B cell (primary cell): ENCODE results near the gene MDC1. TPM values are rescaled to one million over a fixed set of nuclear protein-coding genes. Genes with fewer than 3 reads are reported as not detected.

Experiments
- ATAC-seq: fragments of 200-7000 bp; cut with Tn5 transposase; one replicate; pipeline ENCODE4 v1.10.0; 2021; ENCODE audit warnings: low read depth, mild to moderate bottlenecking, moderate number of reproducible peaks, moderate library complexity
- CTCF ChIA-PET: fragments of 350-600 bp; sonication (Branson Sonifier 250); formaldehyde crosslinking; loops from one replicate; lab custom pipeline; 2021; ENCODE audit warnings: antibody characterized with exemption, inconsistent platforms; lab: Charles Lee
- POLR2A ChIA-PET: fragments of 350-600 bp; sonication (Branson Sonifier 250); formaldehyde crosslinking; loops from one replicate; lab custom pipeline; 2021; ENCODE audit warnings: antibody characterized with exemption; lab: Charles Lee
- DNase-seq: peaks from one replicate; pipeline ENCODE4 v3.0.0; 2013
- H2AFZ ChIP-seq: 2 replicates; pipeline ENCODE4 v1.6.1; 2012; ENCODE audit warnings: mild to moderate bottlenecking, low read depth, low read length; ENCODE audit not compliant: insufficient read depth, poor library complexity, severe bottlenecking
- H3K27ac ChIP-seq, 2 donors: 1 replicate in 1 of 2; 2 replicates in 1 of 2; pipeline ENCODE4 v1.5.1; 2012 to 2013; ENCODE audit warnings: low read length in 2 of 2, mild to moderate bottlenecking in 2 of 2, moderate library complexity in 1 of 2
- H3K27me3 ChIP-seq, 4 experiments: fragments of 200-600 bp in 1 of 4; sonication (generic) in 1 of 4; replicated peaks in 1 of 4; 1 replicate in 2 of 4; 2 replicates in 2 of 4; pipeline versions ENCODE4 v1.6.1 to v1.7.0; 2013 to 2016; ENCODE audit warnings: low read length in 3 of 4, mild to moderate bottlenecking in 2 of 4, mixed read lengths in 1 of 4, moderate library complexity in 1 of 4; ENCODE audit not compliant: insufficient read depth in 4 of 4, control insufficient read depth in 3 of 4; ENCODE audit errors: control extremely low read depth in 1 of 4
- H3K36me3 ChIP-seq, 2 experiments: replicated peaks in 1 of 2; 1 replicate in 1 of 2; 2 replicates in 1 of 2; pipeline versions ENCODE4 v1.6.1 to v1.7.1; 2013; ENCODE audit warnings: low read length in 1 of 2; ENCODE audit not compliant: insufficient read depth in 2 of 2, control insufficient read depth in 1 of 2; ENCODE audit errors: control extremely low read depth in 1 of 2, extremely low read depth in 1 of 2
- H3K4me1 ChIP-seq, 2 donors: fragments of 200-600 bp in 1 of 2; sonication (generic) in 1 of 2; 1 replicate in 1 of 2; 2 replicates in 1 of 2; pipeline versions ENCODE4 v1.5.1 to v1.6.1; 2013 to 2017; ENCODE audit warnings: low read length in 2 of 2; ENCODE audit not compliant: control insufficient read depth in 2 of 2, insufficient read depth in 2 of 2
- H3K4me2 ChIP-seq: replicated peaks from 2 replicates; pipeline ENCODE3; 2012; ENCODE audit warnings: mild to moderate bottlenecking, low read depth, low read length; ENCODE audit not compliant: poor library complexity, severe bottlenecking
- H3K4me3 ChIP-seq, 5 experiments: fragments of 200-600 bp in 1 of 5; sonication (generic) in 1 of 5; 1 replicate in 3 of 5; 2 replicates in 2 of 5; pipeline versions ENCODE4 v1.5.1 to v1.7.0; 2011 to 2016; ENCODE audit warnings: low read length in 4 of 5, mild to moderate bottlenecking in 4 of 5, low read depth in 2 of 5, control low read depth in 1 of 5, moderate library complexity in 1 of 5; ENCODE audit not compliant: insufficient read depth in 1 of 5; ENCODE audit errors: control extremely low read depth in 1 of 5, extremely low read depth in 1 of 5
- H3K79me2 ChIP-seq: fragments of 200-600 bp; sonication (generic); one replicate; pipeline ENCODE4 v1.6.0; 2016; ENCODE audit warnings: low read length; ENCODE audit not compliant: control insufficient read depth, insufficient read depth
- H3K9ac ChIP-seq: fragments of 200-600 bp; sonication (generic); 2 replicates; pipeline ENCODE4 v1.6.1; 2017; ENCODE audit warnings: mild to moderate bottlenecking, low read length, moderate library complexity
- H3K9me3 ChIP-seq, 3 donors: one replicate each; pipeline versions ENCODE4 v1.6.1 to v1.7.1; 2013; ENCODE audit warnings: low read length in 2 of 3; ENCODE audit not compliant: control insufficient read depth in 2 of 3, insufficient read depth in 1 of 3; ENCODE audit errors: control extremely low read depth in 1 of 3
- H4K20me1 ChIP-seq: 2 replicates; pipeline ENCODE4 v1.6.0; 2012; ENCODE audit warnings: mild to moderate bottlenecking, low read length; ENCODE audit not compliant: insufficient read depth, control insufficient read depth, poor library complexity, severe bottlenecking
- H3K27ac Mint-ChIP-seq: one replicate; pipeline ENCODE4 v1.8.0; 2021; ENCODE audit warnings: mixed read lengths
- H3K27me3 Mint-ChIP-seq: one replicate; pipeline ENCODE4 v1.8.0; 2021; ENCODE audit warnings: mixed read lengths
- H3K4me1 Mint-ChIP-seq: one replicate; pipeline ENCODE4 v1.8.0; 2021; ENCODE audit warnings: mixed read lengths
- H3K4me3 Mint-ChIP-seq: one replicate; pipeline ENCODE4 v1.8.0; 2021; ENCODE audit warnings: mixed read lengths
- H3K9me3 Mint-ChIP-seq: one replicate; pipeline ENCODE4 v1.8.0; 2022; ENCODE audit warnings: mixed read lengths; ENCODE audit not compliant: insufficient read depth
- CTCF ChIP-seq: fragments of 200-600 bp; IDR thresholded peaks from one replicate; pipeline ENCODE4 v1.8.0; 2022; ENCODE audit warnings: antibody characterized with exemption, mild to moderate bottlenecking
- EZH2 ChIP-seq: IDR thresholded peaks from 2 replicates; pipeline ENCODE4 v1.6.1; 2012; ENCODE audit warnings: borderline replicate concordance, low read depth, mild to moderate bottlenecking, moderate library complexity, low read length; ENCODE audit not compliant: insufficient read depth, poor library complexity, severe bottlenecking
- WGBS: methylation state at CpG from one replicate; pipeline ENCODE4 v1.1.5; 2013; ENCODE audit warnings: missing lambda C conversion rate; ENCODE audit not compliant: insufficient coverage; 5-methylcytosine and 5-hydroxymethylcytosine counted together
- intact Hi-C: fragments of 100-400 bp; cut with micrococcal nuclease; formaldehyde crosslinking; loops from one replicate; pipeline ENCODE4 v1.10.0; 2022
- polyA plus RNA-seq: library from polyadenylated mRNA; depleted of rRNA; stranded (reverse); fragments of >200 nt; gene quantifications from 2 replicates; pipeline ENCODE4 v1.2.3, GENCODE V29; 2012
- total RNA-seq, 2 donors: library from RNA; stranded (reverse); fragments of 120-200 nt in 1 of 2; gene quantifications; 1 replicate in 1 of 2; 2 replicates in 1 of 2; pipeline versions ENCODE4 v1.2.3 to v1.2.4, GENCODE V29; 2013 to 2022

Gene MDC1
- total and polyA plus RNA-seq, 2 donors (not counting 1 experiment from before 2014, with no cell fraction given) = 24.9 to 87.4 TPM

GRCh38 chr6:30679765-30680535 is 37.1 kb downstream of the MDC1 start:
- Mint-ChIP-seq H3K4me1 (peaks cover 53% of the 10 kb centered on the region), H3K27ac (peak overlapping the region; percentile 99), H3K9me3 (no peaks in the 10 kb centered on the region), H3K27me3 (no peaks in the 10 kb centered on the region), H3K4me3 (peak overlapping the region; percentile 65)
- Histone ChIP-seq H3K36me3 (peaks cover 4 to 56% of the 10 kb centered on the region in 2 experiments), H3K4me1 (peaks cover 38 to 39% of the 10 kb centered on the region in 2 donors), H3K79me2 (peaks cover 82% of the 10 kb centered on the region), H3K27me3 (no peaks in the 10 kb centered on the region), H3K4me3 (peak overlapping the region in 4 of 5 experiments; percentile 10 to 100 (median 37)), H3K9me3 (no peaks in the 10 kb centered on the region), H3K27ac (peak overlapping the region; percentile 27 to 97), H2AFZ (no peak overlapping the region), H3K4me2 (peak overlapping the region; percentile 100), H3K9ac (peak overlapping the region; percentile 59), H4K20me1 (peaks cover 82% of the 10 kb centered on the region)
- intact Hi-C loops = loop anchor here (1.0 to 5.0 kb wide), 3 partner anchors 8 to 197 kb away; no protein-coding TSS in a partner anchor
- WGBS = 39% methylated on average over 4 of the region's 7 CpGs
- ATAC-seq (no peak), DNase-seq (no peak)
- CTCF ChIA-PET = interaction anchor here (0.6 to 19.8 kb wide), 24 partner anchors 11 to 1028 kb away, joined by 3 to 963 read pairs (median 7); partner anchors contain the start of genes FLOT1, MDC1, MRPS18B and NRM
- POLR2A ChIA-PET = interaction anchor here (0.7 to 8.7 kb wide), 9 partner anchors 8 to 72 kb away, joined by 3 to 216 read pairs (median 8); partner anchors contain the start of genes MDC1, MRPS18B, PPP1R10 and TUBB
- TF ChIP-seq EZH2 (no peak), CTCF (no peak)
